Frontal cortex (tissue), 1 donor: ENCODE measurements around the gene YWHAQ. TPM values are rescaled to one million over a fixed set of nuclear protein-coding genes. Genes with fewer than 3 reads are reported as not detected.

ENCODE experiments used
- small RNA-seq: library from RNA; depleted of rRNA; stranded (forward); fragments of <200 nt; gene quantifications from one replicate; pipeline ENCODE3, GENCODE V24; 2014
- total RNA-seq: library from RNA; depleted of rRNA; stranded (reverse); fragments of >200 nt; gene quantifications from one replicate; pipeline ENCODE4 v1.2.3, GENCODE V29; 2014

Gene YWHAQ
- total RNA-seq, 1 donor from 2014 or later: 701 TPM

Small RNA genes lying within 50 kb of the gene (small RNA-seq; reads per million reads assigned to genes)
- not detected for gene RF00019

Other genes starting within 250 kb of the YWHAQ start
- 45.7 TPM for gene ITGB1BP1, start 207.5 kb downstream of the YWHAQ start, total RNA-seq
- 39.9 TPM for gene CPSF3, start 207.3 kb downstream of the YWHAQ start, total RNA-seq
- 62.4 TPM for gene IAH1, start 156.4 kb downstream of the YWHAQ start, total RNA-seq
- 33.8 TPM for gene ADAM17, start 75.2 kb downstream of the YWHAQ start, total RNA-seq
- gene TAF1B, start 212.5 kb upstream of the YWHAQ start, total RNA-seq: 43.2 TPM